SW 1271 (cell line): Measurements from ENCODE around the gene MFSD2B.
A peak's percentile ranks its signal among the peaks of the same experiment; 100 is the strongest.
"Not testable (repeated sequence)": the region's sequence is repeated elsewhere in the genome, so short reads cannot be mapped to it uniquely, and the experiment has no call there.

Experiments used
- DNase-seq, 2 experiments: peaks; one replicate each; lab custom pipeline; 2025; lab: John Stamatoyannopoulos, UW

Gene MFSD2B, protein sequence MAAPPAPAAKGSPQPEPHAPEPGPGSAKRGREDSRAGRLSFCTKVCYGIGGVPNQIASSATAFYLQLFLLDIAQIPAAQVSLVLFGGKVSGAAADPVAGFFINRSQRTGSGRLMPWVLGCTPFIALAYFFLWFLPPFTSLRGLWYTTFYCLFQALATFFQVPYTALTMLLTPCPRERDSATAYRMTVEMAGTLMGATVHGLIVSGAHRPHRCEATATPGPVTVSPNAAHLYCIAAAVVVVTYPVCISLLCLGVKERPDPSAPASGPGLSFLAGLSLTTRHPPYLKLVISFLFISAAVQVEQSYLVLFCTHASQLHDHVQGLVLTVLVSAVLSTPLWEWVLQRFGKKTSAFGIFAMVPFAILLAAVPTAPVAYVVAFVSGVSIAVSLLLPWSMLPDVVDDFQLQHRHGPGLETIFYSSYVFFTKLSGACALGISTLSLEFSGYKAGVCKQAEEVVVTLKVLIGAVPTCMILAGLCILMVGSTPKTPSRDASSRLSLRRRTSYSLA

DNA sequence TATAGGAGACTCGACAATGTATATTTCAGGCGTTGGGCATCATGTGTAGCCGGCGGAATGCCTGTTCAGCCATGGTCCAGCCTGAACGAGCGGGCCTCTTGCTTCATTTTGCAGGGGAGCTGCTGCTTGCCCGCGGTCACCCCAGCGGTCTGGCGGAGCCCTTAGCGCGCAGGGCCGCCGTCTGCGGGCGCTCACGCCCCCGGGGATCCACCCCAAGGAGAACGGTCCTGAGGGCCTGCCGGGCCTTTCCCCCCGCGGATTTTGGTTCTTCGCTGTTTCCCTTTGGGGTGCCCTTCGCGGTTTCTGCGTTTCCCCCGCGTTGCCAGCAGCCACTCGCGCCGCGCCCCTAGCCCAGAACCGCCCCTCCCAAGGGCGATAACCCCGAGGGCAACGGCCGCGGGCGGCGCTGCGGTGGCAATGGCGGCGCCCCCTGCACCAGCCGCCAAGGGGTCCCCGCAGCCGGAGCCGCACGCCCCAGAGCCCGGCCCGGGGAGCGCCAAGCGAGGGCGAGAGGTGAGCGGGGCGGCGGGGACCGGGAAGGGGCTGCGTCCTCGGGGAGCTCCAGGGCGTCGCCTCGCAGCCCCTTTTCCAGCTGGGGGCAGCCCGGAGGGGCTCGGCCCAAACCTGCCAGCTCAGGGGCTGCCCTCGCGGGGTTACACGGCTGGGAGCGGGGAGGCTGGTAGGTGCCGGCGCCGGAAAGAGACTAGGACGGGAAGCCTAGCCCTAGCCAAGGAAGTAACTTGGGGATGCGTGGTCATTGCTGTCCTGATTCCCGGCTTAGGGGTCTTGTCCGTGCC is at the start of gene MFSD2B:
Gene MFSD2B (plus strand): TSS at position 406 of the 797 bp plus-strand sequence. CDS start 12 bp downstream, at position 418.
- DNase-seq, result no peak

DNA sequence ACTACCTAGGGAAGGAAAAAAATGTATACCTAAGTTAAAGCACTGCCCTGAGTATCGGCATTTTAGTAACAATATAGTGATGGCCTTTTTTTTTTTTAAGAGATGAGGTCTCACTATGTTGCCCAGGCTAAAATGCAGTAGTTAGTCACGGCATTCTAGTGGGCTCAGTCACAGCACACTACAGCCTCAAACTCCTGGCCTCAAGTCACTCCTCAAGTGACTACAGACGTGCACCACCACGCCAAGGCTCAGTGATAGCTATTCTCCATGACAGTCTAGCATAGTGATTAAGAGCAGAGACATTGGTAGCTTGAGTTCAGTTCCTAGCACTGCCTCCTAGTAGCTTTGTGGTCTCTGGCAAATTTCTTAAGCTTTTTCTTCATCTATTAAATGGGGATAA is 42.0 kb upstream of the MFSD2B start:
- no peak for DNase-seq

- no peak for DNase-seq
Measured at GRCh38 chr2:23976883-23977282, 33.0 kb upstream of the MFSD2B start.

- DNase-seq, result peak in 1 of 2 experiments; percentile 56
Measured at GRCh38 chr2:23988371-23988770, 21.5 kb upstream of the MFSD2B start.

- DNase-seq, result no peak
Measured at GRCh38 chr2:23992931-23993330, 17.0 kb upstream of the MFSD2B start.

- DNase-seq, result no peak
Measured at GRCh38 chr2:23993736-23994269, 16.1 kb upstream of the MFSD2B start.

DNA sequence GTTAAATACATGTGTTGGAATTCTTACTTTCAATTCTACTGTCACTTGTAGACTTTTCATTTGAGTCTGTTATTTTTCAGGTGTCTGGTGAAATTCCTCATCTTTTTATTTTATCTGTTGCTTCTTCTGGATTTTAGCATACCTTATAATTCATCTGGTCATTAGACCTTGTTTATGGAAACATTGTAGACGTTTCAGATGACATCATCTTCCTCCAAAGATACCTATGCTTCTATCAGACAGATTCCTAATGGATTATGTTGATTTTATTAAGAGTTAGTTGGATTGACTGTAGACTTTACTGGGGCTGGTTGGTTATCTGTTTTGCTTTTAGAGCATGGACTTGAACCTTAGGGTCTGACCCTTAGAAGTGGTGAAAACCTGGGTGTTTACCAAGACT is 15.3 kb upstream of the MFSD2B start:
- no peak for DNase-seq

DNA sequence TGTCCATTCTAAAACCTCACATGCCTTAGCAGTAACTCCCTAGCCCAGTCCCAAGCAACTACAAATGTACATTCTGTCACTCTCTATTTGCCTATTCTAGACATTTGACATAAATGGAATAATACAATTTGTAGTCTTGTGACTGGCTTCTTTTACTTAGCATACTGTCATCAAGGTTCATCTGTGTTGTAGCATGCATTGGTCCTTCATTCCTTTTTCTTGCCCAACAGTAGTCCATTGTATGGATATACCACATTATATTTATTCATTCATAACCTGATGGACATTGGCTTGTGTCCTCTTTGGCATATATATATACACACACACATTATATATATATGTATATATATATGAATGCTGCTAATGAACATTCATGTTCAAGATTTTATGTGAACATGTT is 2.2 kb upstream of the MFSD2B start:
- no peak for DNase-seq

- no peak for DNase-seq
Measured at GRCh38 chr2:24008672-24009366, 1.1 kb upstream of the MFSD2B start.

DNA sequence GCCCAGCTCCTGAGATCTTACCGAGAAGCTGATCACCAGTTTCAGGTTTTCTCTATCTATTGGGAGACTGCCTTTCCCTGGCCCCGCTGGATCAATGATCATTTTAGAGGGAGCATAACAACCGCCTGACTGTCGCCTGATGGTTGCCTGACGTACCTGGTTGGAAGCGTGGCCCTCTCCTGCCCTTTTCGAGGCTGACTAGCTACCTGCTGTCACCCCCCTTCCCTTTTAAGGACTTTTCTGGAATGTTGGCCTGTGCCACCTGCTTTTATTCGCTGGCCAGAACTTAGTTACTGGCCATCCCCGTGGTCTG is 562 bp upstream of the MFSD2B start:
- DNase-seq, result no peak

DNA sequence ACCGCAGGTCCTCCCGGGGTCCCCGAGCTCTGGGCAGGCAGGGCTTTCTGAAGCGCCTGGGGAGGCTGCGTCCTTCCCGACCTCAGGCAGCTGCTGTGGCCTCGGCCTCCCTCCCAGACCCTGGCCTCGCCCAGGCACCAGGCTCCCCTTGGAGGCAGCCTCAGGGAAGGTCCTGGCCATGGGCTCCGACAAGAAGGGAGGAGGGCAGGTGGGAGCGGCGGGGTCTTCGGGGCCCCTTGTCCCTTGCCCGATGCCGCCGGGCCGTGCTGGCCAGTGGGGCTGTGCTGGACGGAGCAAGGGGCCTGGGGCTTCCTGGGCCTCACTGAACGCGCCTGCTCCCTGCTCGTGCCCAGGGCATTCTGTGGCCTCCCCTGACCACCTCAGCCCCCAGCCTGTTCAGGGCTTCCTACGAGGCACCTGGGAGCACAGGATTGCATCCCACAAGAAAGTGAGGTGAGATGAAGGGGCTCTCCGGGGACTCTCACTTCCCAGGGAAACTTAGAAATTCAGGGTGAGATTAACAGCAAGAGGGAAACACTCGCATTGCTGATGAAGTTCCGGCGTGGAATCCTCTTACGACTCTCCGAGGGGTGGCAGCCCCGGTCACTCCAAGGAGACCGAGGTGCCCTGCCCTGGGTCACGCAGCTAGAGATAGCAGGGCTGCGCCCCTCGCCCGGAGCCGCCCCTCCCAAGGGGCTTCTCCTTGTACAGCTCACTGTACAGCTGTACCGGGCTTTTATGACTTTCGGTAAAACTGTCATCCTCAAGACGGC is 778 bp downstream of the MFSD2B start:
- DNase-seq, result no peak

DNA sequence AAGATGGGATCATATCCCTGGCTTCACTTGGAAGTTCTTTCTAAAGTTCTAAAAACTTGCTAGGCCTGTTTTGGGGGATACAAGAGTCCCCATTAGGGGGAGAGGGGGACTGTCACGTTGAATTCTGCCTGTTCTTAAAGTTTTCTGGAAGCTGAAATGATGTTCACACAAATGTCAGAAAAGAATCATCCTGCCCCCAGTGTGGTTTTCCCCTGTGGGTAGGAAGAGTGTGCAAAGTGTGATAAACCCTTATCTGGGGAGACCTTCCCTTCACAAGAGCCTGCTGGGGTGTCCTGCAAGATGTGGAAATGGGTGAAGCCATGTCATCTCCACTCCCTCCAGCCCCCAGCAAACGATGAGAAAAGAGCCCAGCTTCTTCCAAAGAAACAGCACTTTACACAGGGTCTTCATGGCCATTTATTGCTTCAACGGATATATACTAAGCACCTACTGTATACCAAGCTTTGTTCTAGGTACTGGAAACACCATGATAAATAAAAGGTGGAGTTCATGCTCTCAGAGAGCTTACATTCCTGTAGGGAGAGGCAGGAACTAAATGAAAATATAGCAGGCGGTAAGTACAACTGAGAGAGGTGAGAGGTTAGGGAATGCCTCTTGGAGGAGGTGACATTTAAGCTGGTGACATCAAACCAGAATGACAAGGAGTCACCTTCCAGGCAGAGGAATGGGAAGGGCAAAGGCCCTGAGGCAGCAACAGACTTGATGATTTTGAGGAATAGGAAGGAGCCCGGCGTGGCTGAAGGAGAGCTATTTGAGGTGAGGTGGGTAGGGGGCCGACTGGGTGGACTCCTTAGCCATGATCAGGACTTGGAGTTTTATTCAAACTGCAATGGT is 1.6 kb downstream of the MFSD2B start:
- no peak for DNase-seq

- DNase-seq, result no peak
Measured at GRCh38 chr2:24012521-24013188, 2.8 kb downstream of the MFSD2B start.

DNA sequence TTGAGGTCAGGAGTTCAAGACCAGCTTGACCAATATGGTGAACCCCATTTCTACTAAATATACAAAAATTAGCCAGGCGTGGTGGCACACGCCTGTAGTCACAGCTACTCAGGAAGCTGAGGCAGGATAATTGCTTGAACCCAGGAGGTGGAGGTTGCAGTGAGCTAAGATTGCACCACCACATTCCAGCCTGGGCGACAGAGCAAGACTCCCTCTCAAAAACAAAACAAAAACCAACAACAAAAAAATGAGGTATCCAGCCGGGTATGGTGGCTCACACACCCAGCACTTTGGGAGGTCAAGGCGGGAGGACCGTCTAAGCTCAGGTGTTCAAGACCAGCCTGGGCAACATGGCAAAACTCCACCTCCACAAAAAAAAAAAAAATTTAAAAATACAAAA is 5.0 kb downstream of the MFSD2B start:
- not testable (repeated sequence) for DNase-seq

GRCh38 chr2:24015562-24016375 is 5.9 kb downstream of the MFSD2B start:
- peak; percentile 86 to 96 for DNase-seq

DNA sequence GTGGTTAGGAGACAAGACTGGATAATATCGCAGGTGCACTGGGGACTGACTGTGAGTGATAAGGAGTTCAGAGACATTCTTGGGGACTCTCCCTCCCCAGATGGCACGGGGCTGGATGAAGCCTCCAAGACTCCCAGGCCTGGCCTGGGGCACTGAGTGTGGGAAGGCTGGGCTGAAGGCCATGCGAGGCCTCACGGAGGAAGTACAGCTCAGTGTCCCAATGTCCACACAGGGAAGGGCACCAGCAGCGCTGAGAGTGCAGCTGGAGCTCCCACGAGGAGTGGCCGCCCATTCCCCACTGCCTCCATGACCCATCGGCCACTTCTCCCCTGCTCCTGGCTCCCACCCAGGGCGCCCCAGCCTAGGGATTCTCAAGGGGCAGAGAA is 6.5 kb downstream of the MFSD2B start:
- no peak for DNase-seq

- DNase-seq, result no peak
Measured at GRCh38 chr2:24016853-24017703, 7.2 kb downstream of the MFSD2B start.

DNA sequence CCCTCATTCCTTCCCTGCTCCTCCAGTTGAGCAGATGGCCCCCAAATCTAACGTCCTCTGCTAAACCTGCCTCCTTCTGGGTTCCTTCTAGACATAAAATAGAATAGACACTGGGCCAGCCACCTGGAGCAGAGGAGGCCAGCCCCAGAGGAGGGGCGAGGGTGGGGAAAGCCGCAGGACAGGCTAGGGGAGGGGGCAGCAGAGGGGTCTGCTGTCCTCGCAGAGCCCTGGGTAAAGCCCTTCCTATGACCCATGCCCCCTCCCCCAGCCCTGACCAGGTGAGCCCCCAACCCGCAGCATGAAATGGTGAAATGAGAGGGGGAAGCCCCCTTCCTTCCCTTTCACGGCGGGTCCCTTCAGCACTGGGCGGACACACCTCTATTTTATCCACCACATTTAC is 7.8 kb downstream of the MFSD2B start:
- DNase-seq, result no peak
